Measurements from ENCODE around the gene MACROD2.

DNA sequence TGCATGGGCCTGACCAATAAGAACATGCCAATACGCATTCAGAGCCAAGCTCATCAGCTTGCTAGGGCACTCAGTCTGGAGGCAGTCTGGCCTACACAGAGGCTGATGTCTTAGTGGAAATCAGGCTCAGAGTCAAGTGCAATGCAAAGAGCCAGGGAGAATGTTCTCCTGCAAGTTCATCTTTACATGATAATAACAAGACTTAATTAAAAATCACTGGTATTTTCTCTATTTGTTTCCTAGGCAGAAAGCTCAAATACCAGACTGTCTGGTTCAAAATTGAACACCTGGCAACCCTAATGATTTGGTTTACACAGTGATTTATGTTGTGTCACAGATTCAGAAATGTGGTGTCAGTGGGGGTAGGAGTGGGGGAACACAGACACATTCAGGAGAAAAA, 1031.4 kb downstream of the MACROD2 start:
- TF ChIP-seq POLR2A (IDR thresholded peaks at IDR 0.05; ENCODE audit: low read depth, low read length) (no peak), POLR2AphosphoS5 (IDR thresholded peaks at IDR 0.05; ENCODE audit: low read depth, low read length) (no peak), TAF1 (IDR thresholded peaks at IDR 0.05; ENCODE audit: low read depth, low read length) (no peak), SPI1 (IDR thresholded peaks at IDR 0.05; ENCODE audit: low read depth, low read length) (no peak), PAX5 (IDR thresholded peaks at IDR 0.05; ENCODE audit: insufficient read depth, low read length, severe bottlenecking) (no peak)
